Glutamatergic neuron (in vitro differentiated cells): ENCODE results near the gene SMKR1. TPM values are rescaled to one million over a fixed set of nuclear protein-coding genes. Genes with fewer than 3 reads are reported as not detected.
A peak's percentile ranks its signal among the peaks of the same experiment; 100 is the strongest.

Experiments used
- DNase-seq: peaks from one replicate; pipeline ENCODE4 v3.0.0; 2022
- H3K27ac Mint-ChIP-seq: one replicate; pipeline ENCODE4 v1.8.0; 2020; ENCODE audit warnings: mild to moderate bottlenecking, mixed read lengths, inconsistent platforms; ENCODE audit not compliant: unreplicated experiment
- H3K27me3 Mint-ChIP-seq: one replicate; pipeline ENCODE4 v1.8.0; 2020; ENCODE audit warnings: mild to moderate bottlenecking, moderate library complexity, mixed read lengths, inconsistent platforms; ENCODE audit not compliant: unreplicated experiment
- H3K36me3 Mint-ChIP-seq: one replicate; pipeline ENCODE4 v1.8.0; 2020; ENCODE audit warnings: mild to moderate bottlenecking, mixed read lengths, inconsistent platforms; ENCODE audit not compliant: unreplicated experiment
- H3K4me1 Mint-ChIP-seq: one replicate; pipeline ENCODE4 v1.8.0; 2020; ENCODE audit warnings: mild to moderate bottlenecking, low read depth, mixed read lengths, inconsistent platforms; ENCODE audit not compliant: unreplicated experiment
- H3K4me3 Mint-ChIP-seq: one replicate; pipeline ENCODE4 v1.8.0; 2020; ENCODE audit warnings: mild to moderate bottlenecking, mixed read lengths, inconsistent platforms; ENCODE audit not compliant: unreplicated experiment
- H3K9me3 Mint-ChIP-seq: one replicate; pipeline ENCODE4 v1.8.0; 2020; ENCODE audit warnings: mild to moderate bottlenecking, moderate library complexity, mixed read lengths, inconsistent platforms; ENCODE audit not compliant: unreplicated experiment
- CTCF ChIP-seq: fragments of 200-600 bp; sonication (generic); IDR thresholded peaks from one replicate; pipeline ENCODE4 v1.5.0; 2021; ENCODE audit not compliant: partially characterized antibody, unreplicated experiment
- long read RNA-seq: library from polyadenylated mRNA; unstranded; transcript quantifications from one replicate; pipeline ENCODE4 v2.0.0, GENCODE V29; 2020; ENCODE audit not compliant: unreplicated experiment
- total RNA-seq: library from RNA; stranded (reverse); fragmentation: NEBNext Ultra II Directional; extraction: Animal tissue kit (Norgen Biotek cat#: 25700); gene quantifications from one replicate; pipeline ENCODE4 v1.2.1, GENCODE V29; 2021; ENCODE audit not compliant: unreplicated experiment

The SMKR1 gene
- total RNA-seq: 0.98 TPM
- long read RNA-seq: 0 reads

GRCh38 chr7:129501760-129502707, at the start of gene SMKR1:
SMKR1 (plus strand) TSS chr7:129502531; CDS start chr7:129502825, 294 bp downstream.
- H3K36me3 Mint-ChIP-seq: no peaks in the 10 kb centered on the region
- H3K4me3 Mint-ChIP-seq: peak within 1 kb of the TSS; percentile 91
- peaks cover 12% of the 10 kb centered on the region for H3K27me3 Mint-ChIP-seq
- peak within 1 kb of the TSS; percentile 17 for H3K27ac Mint-ChIP-seq
- peak; percentile 75 for DNase-seq
- peaks cover 6% of the 10 kb centered on the region for H3K4me1 Mint-ChIP-seq
- peaks cover 8% of the 10 kb centered on the region for H3K9me3 Mint-ChIP-seq
- TF ChIP-seq CTCF: no peak

DNA sequence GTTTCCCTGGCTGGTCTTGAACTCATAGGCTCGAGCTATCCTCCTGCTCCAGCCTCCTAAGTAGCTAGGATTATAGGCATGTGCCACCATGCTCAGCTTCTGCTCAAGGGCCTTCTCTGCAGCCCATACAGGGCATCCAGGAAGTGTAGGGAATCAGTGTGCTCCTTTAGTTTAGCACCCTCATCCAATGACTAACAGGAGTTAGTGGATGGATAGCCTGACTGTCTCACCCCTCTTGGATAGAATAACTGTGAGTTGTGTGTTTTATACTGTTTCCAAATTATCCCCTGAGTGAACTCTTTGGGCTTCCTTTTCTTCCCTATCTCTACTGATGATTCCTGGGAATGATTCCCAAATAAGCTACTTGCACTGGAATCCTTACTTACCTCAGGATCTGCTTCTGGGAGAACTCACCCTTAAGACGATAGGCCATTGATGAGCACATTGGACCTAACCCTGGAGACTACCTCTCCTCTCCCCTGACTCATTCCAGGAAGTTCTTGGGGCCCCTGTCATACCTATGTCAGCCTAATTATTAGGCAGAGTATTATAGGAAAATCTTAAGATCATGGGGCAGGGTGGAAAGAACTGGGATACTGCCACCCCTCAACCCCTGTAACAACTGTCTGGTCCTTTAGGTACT, 49.6 kb upstream of the SMKR1 start:
- no peak for DNase-seq
- peaks cover 2% of the 10 kb centered on the region for H3K4me1 Mint-ChIP-seq
- peaks cover 7% of the 10 kb centered on the region for H3K9me3 Mint-ChIP-seq
- peaks cover 9% of the 10 kb centered on the region for H3K36me3 Mint-ChIP-seq
- peaks cover 3% of the 10 kb centered on the region for H3K27me3 Mint-ChIP-seq
- no peak overlapping the region for H3K4me3 Mint-ChIP-seq
- no peak overlapping the region for H3K27ac Mint-ChIP-seq
- no peak for TF ChIP-seq CTCF

DNA sequence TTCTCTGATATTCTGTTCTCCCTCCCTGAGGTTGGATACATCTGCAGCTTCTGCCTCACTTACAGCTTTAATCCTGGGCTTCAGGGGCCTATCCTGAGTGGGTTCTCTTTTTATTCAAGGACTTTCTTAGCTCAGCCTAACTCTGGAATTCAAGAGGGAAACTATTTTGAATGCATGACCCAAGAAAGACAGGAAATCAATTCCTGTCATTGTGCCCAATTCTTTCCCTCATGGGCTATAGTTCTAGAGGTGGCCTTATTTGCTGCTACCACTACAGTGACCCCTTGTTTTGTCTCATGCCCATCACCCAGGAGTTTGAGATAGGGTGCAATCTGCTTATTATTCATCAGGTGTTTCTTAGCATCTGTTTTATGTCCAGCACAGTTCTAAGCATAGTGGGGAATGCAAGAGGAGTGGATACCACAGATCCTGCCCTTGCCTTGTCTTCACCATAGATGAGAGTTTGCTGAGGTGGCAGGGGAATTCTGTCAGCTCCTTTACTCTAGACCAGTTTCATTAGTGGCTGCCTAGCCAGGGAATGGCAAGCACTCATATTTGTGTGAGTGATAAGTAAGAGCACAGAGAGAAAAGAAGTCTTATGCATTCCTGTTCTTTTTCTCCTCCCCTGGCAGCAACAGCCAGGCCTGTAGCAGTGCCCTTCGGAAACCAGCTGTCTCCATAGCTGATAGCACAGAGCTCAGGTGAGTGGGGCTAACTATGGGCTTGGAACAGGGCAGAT, 48.7 kb upstream of the SMKR1 start:
- H3K9me3 Mint-ChIP-seq: peaks cover 5% of the 10 kb centered on the region
- peaks cover 3% of the 10 kb centered on the region for H3K27me3 Mint-ChIP-seq
- TF ChIP-seq CTCF: no peak
- DNase-seq: no peak
- no peak overlapping the region for H3K4me3 Mint-ChIP-seq
- H3K27ac Mint-ChIP-seq: no peak overlapping the region
- peaks cover 4% of the 10 kb centered on the region for H3K4me1 Mint-ChIP-seq
- peaks cover 6% of the 10 kb centered on the region for H3K36me3 Mint-ChIP-seq

DNA sequence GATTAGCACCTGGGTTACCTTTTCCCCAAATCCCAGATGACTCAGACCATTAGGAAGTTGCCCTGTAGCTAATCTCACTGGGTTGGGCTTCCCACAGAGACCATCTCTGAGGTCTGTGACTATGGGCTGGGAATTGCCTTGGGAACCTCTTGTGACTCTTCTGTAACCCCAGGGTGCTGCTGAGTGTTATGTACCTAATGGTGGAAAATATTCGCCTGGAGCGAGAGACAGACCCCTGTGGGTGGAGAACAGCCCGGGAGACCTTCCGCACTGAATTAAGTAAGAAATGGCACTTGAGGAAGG, 48.1 kb upstream of the SMKR1 start:
- no peak for TF ChIP-seq CTCF
- Mint-ChIP-seq H3K27ac (no peak overlapping the region), H3K36me3 (peaks cover 1% of the 10 kb centered on the region), H3K4me3 (no peak overlapping the region), H3K27me3 (peaks cover 1% of the 10 kb centered on the region), H3K9me3 (peaks cover 3% of the 10 kb centered on the region), H3K4me1 (peaks cover 4% of the 10 kb centered on the region)
- no peak for DNase-seq
